GM19452 (cell line): ENCODE data around the gene RRAD.

ENCODE experiments used
- ATAC-seq: cut with Tn5 transposase; IDR thresholded peaks from one replicate; pipeline ENCODE4 v1.9.1; 2021; ENCODE audit not compliant: unreplicated experiment

Gene RRAD

GRCh38 chr16:66918355-66918754 is 7.0 kb downstream of the RRAD start:
- no peak for ATAC-seq

- ATAC-seq: no peak
Observed at GRCh38 chr16:66917741-66918140, 7.6 kb downstream of the RRAD start.

- no peak for ATAC-seq
Observed at GRCh38 chr16:66916518-66916917, 8.8 kb downstream of the RRAD start.

GRCh38 chr16:66915041-66915440 is 10.3 kb downstream of the RRAD start:
- ATAC-seq: no peak

GRCh38 chr16:66914541-66914940 is 10.8 kb downstream of the RRAD start:
- ATAC-seq: no peak

- no peak for ATAC-seq
Observed at GRCh38 chr16:66913711-66914110, 11.6 kb downstream of the RRAD start.

- ATAC-seq: no peak
Observed at GRCh38 chr16:66913081-66913480, 12.3 kb downstream of the RRAD start.

GRCh38 chr16:66911801-66912200 is 13.5 kb downstream of the RRAD start:
- no peak for ATAC-seq

- ATAC-seq: no peak
Observed at GRCh38 chr16:66911112-66911511, 14.2 kb downstream of the RRAD start.

GRCh38 chr16:66910175-66910940 is 15.0 kb downstream of the RRAD start:
- ATAC-seq: no peak

GRCh38 chr16:66908762-66909559 is 16.4 kb downstream of the RRAD start:
- ATAC-seq: no peak

GRCh38 chr16:66908116-66908515 is 17.2 kb downstream of the RRAD start:
- ATAC-seq: no peak

GRCh38 chr16:66906916-66907836 is 18.2 kb downstream of the RRAD start:
- ATAC-seq: no peak

- ATAC-seq: no peak
Observed at GRCh38 chr16:66905633-66906539, 19.4 kb downstream of the RRAD start.

- ATAC-seq: no peak
Observed at GRCh38 chr16:66904846-66905632, 20.3 kb downstream of the RRAD start.

- ATAC-seq: no peak
Observed at GRCh38 chr16:66904428-66904845, 20.9 kb downstream of the RRAD start.

- ATAC-seq: no peak
Observed at GRCh38 chr16:66903544-66904427, 21.5 kb downstream of the RRAD start.
